Measurements from ENCODE around the gene SNX3.

The SNX3 gene

DNA sequence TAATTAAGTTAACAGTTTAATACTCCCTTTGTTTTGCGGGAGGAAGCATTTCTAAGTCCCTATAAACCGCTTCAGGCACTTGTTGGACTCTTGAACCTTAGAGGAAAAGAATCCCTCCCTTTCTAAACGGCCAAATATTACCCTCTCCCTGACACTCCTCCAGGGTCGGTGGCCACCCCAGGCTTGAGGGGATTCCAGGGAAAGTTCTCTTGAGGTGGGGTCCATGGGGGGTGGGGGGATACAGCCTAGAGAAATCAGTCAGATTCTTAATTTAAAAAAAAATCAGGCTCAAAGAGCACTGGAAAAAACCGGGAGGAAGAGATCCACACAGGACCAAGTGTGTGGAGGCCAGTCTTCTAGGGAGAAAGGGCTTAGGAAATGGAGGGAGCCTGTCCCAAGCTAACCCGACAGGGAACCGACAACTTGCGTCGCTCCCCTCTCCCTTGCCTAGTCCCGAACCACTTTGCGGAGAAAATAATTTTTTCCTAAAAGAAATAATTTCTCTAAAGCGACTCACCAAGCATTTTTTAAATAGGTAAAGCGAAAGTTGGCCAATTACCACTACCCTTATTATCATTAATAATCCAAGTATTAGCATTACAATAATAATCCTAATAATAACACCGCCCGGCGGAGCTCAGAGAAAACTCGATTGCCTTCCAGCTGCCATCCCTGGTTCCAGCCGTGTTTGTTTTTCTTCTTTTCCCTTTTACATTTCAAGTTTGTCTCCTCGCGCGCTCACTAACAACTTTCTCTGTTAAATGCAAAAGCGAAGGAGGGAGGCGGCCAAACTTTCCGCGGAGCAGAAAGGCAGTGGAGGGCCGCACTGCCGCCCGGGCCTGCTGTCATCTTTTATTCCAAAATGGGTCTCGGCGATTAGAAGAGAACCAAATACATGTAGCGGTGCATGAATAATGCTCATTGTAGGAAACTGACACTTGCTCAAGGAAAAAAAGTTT lies 90.2 kb downstream of the SNX3 start:
- no peak for DNase-seq (ENCODE audit: low read depth in 2 of 2)

DNA sequence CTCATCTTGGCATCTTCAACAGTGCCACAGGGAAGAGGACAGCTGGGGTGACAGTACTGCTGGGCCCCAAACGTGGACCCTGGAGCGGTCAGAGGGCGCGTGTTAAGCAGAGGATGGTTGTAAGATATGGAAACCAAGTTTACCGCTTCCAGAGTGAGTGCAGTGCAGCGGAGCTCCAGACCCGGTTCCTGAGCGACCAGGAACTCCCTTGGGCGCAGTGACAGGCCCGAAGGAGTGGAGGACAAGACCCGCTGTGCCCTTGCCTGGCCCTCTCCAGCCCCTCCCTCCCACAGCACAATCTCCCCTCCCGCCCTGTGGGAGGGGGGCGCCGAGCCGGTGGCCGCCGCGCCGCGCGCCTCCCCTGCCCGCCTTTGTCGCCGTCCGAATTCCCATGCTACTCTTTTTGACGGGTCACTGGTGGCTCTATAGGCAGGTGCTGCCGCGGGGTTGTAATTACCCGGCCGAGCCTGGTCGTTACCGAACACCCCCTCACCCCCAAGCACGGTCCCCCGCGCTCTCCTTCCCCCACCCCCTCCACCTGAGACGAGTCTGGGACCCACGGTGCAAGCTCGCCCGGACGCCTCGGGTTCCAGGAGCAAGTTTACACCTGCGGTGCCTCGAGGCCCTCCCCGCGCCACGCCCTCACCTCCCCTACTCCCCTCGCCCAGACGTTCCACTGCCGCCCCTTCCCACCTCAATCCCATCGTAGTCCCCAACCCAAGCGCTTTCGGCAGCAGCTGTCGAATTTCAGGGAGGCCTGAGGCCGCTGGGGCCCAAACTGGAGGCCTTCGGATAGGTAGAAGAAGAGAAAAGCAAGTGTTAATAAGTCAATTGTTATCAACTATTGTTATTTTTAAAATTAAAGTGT lies 91.1 kb downstream of the SNX3 start:
- no peak for DNase-seq (ENCODE audit: low read depth in 2 of 2)

DNA sequence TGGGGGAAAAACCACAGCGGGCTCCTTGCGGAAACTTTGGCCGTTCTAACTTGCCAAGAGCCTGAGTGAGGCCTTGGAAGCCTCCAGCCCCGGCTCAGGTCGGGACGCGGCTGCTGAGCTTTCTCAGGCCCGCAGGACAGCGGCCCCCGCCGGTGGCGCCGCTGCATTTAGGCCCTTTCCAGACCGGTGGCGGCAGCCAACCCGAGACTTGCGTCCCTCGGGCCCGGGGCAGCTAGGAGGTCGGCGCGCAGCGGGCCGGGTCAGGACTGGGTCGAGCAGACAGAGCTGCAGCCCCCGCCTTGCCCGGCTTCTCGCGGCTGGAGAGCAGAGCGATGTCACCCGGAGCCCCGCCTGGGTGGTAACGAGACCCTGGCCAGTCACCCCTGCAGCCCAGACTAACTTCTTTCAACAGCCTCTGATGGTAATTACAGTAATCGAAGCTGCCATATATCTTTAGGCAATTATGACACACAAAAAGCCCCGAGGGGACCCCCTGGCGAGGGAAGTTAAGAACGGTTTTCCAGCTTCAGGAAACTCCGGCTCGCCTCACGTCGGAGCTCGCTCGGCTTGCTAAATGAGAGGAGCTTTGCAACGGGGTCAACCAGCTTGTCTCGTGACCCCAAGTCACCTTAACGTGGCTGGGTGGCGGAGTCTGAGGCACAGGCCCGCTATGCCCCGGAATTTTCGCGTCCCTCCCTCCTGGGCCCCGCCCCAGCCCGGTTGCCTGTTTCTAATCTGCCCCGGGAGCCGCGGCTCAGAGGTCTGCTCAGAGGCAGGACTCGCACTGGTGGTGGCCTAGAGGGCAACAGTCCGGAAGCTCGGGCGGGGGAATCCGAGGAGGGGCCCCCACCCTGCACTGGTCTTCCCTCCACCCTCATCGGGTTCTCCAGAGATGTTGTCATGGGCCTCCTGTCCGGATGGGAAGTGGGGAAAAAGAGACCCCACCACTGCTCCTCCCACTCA lies 92.1 kb downstream of the SNX3 start:
- DNase-seq (ENCODE audit: low read depth in 2 of 2), result no peak

DNA sequence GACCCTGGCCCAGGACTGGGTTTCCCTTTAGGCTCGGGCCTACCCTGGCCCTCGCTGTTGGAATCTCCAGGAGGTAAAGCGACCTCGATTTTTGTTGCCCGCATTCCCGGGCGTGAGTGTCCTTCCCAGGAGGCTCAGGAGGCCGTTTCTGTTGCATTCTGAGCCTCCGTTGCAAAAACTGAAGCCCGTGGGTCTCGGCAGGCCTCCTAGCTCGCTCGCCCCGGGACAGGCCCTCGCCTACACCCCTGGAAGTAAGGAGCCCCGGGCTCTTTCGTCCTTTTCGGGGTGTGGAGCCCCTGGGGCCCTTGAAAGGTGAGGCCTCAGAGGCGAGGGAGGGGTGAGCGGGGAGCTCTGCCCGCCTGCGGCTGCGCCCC lies 92.8 kb downstream of the SNX3 start:
- DNase-seq (ENCODE audit: low read depth in 2 of 2), result no peak

DNA sequence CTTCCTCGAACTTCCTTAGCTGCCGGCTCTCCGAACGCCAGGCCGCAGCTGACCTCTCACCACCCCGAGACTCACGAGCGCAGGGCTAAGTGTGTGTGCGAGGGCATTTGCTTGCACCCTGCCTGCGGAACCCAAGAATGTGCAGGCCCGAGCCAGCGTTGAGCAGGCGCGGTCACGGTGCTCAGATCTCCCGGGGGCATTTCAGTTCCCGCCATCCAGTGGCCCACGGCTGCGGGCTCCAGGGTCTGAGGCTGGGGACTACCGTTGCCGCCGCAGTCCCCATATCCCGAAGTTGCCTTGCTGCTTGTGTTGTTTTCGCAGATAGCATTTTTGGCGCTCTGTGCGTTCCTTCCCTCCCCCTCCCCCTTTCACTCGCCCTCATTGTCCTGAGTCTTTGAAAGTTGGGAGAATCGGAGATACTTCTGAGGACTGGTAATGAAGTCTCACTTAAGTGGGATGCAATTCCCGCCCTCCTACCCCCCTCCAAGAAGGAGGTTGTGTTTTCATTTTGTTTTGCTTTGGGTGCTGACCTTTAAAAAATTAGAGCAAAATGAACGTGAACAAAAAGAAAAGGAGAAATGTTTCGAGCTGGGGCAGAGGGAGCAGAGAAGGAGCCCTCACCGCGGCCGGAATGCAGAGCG lies 93.3 kb downstream of the SNX3 start:
- no peak for DNase-seq (ENCODE audit: low read depth in 2 of 2)

DNA sequence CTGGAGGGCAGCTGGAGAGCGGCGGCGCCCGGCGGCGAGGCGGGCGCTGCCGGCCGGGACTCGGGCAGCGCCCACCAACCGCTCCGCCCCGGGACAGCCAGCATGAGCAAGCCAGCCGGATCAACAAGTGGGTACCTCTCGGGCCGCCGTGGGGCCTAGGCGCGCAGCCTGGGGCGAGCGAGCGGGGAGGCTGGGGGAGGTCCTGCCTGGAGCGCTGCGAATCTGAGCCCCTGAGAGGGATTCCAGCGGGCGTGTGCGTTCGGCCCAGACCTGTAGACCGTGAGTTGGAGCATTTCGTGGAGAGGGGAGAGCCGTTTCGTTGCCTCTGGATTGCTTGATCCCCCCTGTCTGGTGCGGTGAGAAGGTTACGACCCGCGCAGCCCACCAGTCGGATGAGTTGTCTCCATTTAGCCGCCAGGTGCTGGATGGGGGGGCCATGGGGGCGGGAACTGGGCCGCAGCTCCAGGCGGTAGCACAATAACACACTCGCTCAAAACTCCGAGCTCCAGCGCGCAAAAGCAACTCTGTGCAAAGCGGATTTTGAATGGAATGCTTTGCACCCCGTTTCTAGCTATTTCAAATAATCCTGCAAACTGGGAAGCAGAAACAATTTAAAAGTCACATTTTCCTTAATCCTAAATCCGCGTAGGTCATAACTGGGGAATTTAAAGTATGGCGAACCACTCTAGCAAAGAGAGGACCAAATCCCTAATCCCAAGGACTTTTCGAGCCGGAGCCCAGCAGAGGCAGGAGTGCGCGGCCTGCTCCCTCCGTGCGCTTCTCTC lies 94.0 kb downstream of the SNX3 start:
- no peak for DNase-seq (ENCODE audit: low read depth in 2 of 2)

DNA sequence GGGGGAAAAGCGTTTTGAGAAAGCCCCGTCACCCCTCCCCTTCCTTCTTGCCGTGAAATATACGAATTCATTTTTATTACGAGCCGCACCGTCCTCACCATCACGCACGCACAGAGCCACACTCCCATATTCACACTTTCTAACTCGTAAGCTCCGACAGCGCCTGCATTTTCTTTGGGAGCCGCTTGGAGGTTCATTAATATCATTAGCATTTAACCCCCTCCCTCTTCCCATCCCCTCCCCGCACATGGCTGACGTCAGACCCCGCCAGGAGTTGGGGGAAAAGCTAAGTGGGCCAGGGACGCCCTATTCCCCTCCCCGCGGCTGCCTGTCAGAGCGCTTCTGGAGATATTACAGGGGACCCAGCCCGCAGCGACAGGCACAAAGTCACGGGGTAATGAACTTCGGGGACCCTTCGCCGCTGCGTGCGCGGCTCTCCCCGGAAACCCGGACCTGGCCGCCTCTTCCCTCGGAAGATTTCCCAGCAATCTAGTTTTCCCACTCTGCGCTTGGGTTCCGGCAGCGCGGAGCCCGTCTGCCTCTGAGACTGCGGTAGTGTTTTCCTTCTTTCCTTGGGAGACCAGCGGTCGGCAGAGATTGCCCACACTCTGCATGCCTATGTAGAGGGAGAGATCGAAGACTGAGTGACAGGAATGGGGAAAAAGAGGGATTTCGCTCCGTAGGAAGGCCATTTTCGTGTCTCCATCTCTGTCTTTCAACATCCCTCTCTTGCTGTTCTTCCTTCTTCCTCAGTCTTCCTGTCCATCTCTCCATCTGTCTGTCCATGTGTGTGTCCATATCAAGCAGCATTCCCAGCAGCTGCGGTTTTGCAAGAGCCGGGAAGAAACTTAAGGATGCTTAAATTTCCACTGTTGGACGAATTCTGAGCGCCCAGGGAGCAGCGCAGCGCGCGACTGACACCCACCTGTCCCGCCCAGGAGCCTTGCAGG lies 94.9 kb downstream of the SNX3 start, which contains the start of gene NR2E1:
Gene NR2E1, plus strand, starts transcription at position 309 of the 950 bp plus-strand sequence. CDS start 744 bp downstream, outside the sequence.
- no peak for DNase-seq (ENCODE audit: low read depth in 2 of 2)

DNA sequence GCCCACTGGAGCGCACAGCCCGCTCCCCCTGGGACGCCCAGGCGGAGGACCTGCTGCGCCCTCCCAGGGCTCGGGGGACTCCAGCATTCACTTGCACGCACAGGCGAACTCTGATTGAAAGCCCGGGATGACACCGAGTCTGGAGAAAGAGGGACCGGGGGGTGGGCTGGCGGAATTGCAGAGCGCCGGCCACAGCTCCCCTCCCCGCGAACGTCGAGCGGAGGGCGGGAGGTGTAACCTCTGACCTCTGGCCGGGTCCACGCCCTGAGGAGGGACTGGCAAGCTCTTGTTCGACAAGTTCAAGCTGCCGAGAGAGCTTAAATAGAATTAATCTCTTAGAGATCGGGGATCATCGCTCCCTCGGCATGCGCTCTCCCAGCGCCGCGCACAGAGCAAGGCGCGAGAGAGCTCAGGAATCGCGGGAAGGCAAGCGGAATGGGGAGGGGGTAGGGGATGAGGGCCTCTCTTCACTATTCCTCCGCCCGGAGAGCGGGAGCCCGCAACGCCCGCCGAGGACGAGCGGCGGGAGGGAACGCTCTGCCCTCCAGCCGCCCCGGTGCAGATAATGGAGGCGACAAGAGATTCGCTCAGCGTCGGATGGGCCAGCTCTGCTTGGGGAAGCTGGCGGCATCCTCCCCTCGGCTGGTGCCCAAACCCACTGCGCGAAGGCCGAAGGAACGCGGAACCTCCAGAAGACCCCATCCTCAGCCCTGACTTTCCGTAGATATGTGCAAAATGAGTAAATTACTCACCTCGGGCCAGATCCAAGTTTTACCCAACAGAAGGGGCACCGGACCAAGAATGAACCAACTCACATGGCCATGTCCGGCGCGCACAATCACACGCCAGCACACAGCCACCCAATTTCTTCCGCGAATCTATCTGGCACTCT lies 95.8 kb downstream of the SNX3 start:
- no peak for DNase-seq (ENCODE audit: low read depth in 2 of 2)

DNA sequence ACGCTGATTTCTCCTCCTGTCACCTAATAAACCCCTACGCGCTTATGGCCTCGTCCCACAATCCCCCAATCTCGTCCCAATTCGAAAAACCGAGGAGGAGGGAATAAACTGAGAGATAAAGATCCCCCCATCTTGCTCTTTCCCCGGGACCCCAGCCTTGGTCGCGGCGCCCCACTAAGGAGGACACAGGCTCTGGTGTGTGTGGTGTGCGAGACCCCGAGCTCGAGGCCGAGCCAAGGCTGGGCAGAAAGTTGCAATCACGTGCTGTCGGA lies 96.4 kb downstream of the SNX3 start:
- DNase-seq (ENCODE audit: low read depth in 2 of 2), result no peak

DNA sequence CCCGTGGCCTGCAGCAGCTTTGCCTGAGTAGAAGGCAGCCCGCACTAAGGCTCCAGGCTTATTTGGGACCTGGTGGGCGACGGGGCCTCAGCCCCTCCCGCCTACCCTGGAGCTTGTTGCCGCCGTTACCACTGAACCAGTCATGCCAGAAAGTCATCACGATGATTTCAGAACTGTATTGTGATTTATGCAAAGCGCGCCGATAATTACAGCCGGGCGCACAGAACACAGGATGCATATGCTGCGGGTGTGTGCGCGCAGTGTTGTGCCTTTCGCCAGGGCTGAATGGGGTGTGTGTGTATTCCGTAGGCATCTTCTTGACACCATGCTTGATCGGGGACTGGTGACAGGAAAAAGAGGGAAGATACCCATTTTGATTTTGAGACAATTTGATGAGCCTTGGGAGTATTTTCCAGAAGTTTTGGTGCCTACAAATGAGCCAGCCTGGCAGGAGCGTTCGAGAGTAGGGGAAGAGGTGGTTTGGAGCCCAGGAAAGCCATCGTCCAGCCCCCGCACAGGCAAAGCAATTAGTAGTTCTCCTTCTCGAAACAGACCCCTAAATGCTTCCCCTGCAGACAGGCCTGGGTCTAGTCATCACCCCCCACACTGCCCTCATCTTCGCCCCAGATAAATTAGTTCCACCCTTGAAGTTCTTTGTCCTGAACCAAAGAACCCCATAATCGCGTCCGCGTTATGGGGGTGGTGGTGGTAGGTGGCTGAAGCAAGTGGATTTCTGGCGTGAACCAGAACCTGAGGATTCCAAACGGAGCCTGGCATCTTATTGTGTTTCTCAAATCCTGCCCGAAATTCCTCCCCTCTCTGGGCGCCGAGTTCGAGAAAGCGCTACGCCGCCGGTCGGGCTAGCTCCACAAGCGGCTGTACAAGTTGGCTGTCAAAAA lies 96.9 kb downstream of the SNX3 start:
- no peak for DNase-seq (ENCODE audit: low read depth in 2 of 2)

DNA sequence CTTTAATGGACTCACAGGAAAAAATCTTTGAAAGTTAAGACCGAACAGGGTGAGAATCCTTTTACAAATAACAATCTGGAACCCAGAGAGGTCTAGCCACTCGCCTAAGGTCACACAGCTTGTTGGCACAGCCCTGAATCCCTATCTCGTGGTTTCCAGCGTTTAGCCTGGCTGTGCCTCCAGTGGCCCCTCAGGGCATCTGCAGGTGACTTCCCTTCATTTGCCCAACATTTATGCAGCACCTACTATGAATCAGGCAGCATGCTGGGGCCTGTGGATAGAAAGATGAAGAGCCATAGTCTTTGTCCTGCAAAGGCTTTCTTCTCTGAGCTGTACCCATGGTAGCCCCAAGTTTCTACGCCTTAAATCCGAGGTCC lies 97.6 kb downstream of the SNX3 start:
- no peak for DNase-seq (ENCODE audit: low read depth in 2 of 2)

DNA sequence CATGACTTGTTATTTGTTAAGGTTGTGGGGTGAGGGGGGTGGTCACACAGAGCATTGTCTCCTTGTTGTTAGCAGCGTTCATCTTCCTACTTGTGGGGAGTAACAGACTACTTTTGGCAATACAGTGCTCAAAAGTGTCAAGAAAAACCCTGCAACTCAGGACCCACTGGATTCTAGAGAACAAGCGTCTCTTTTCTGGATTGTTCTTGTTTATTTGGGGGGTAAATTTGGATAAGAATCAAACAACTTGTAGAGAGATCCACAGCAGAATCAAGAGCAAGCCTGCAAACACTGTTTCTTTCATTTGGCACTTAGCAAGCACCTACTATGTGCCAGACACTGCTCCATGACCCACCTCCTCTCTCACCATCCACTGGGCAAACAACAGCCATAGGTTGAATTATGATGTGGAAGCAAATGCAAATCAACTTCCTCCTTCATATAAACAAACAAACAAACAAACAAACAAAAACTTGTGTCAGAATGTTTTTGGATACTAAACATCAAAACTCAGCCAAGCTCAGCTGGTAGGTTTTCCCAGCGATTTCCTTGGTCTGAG lies 99.0 kb downstream of the SNX3 start:
- DNase-seq (ENCODE audit: low read depth in 2 of 2), result no peak

All from stimulated activated CD8-positive, alpha-beta memory T cell treated with anti-CD3 and anti-CD28 coated beads, Interleukin-15, amount 100 ng/mL, for 48 hours (primary cell).